GM21447 (cell line): ENCODE data around the gene ARID2.
A peak's percentile ranks its signal among the peaks of the same experiment; 100 is the strongest.

Experiments
- ATAC-seq: cut with Tn5 transposase; IDR thresholded peaks from one replicate; pipeline ENCODE4 v1.9.1; 2021; ENCODE audit not compliant: unreplicated experiment

The ARID2 gene

GRCh38 chr12:45718306-45718705 is 11.2 kb upstream of the ARID2 start:
- ATAC-seq: no peak

- no peak for ATAC-seq
Observed at GRCh38 chr12:45720069-45720468, 9.4 kb upstream of the ARID2 start.

GRCh38 chr12:45721369-45721768 is 8.1 kb upstream of the ARID2 start:
- no peak for ATAC-seq

- no peak for ATAC-seq
Observed at GRCh38 chr12:45721954-45722353, 7.6 kb upstream of the ARID2 start.

- no peak for ATAC-seq
Observed at GRCh38 chr12:45725631-45726602, 3.6 kb upstream of the ARID2 start.

- ATAC-seq: no peak
Observed at GRCh38 chr12:45726603-45727300, 2.8 kb upstream of the ARID2 start.

- peak; percentile 43 for ATAC-seq
Observed at GRCh38 chr12:45727301-45727979, 2.1 kb upstream of the ARID2 start.

GRCh38 chr12:45727980-45728629 is 1.4 kb upstream of the ARID2 start:
- no peak for ATAC-seq

GRCh38 chr12:45728630-45729232 is 775 bp upstream of the ARID2 start:
- peak; percentile 45 for ATAC-seq

- no peak for ATAC-seq
Observed at GRCh38 chr12:45730084-45730347, 510 bp downstream of the ARID2 start.

- no peak for ATAC-seq
Observed at GRCh38 chr12:45730348-45731189, 1.1 kb downstream of the ARID2 start.

GRCh38 chr12:45731190-45731775 is 1.8 kb downstream of the ARID2 start:
- ATAC-seq: no peak

GRCh38 chr12:45732250-45732649 is 2.7 kb downstream of the ARID2 start:
- no peak for ATAC-seq

- ATAC-seq: no peak
Observed at GRCh38 chr12:45732936-45733335, 3.4 kb downstream of the ARID2 start.

GRCh38 chr12:45737638-45738037 is 8.1 kb downstream of the ARID2 start:
- no peak for ATAC-seq

GRCh38 chr12:45742590-45742989 is 13.1 kb downstream of the ARID2 start:
- ATAC-seq: no peak

GRCh38 chr12:45743247-45743646 is 13.7 kb downstream of the ARID2 start:
- ATAC-seq: no peak

- no peak for ATAC-seq
Observed at GRCh38 chr12:45745861-45746277, 16.4 kb downstream of the ARID2 start.

- no peak for ATAC-seq
Observed at GRCh38 chr12:45756666-45757065, 27.2 kb downstream of the ARID2 start.

GRCh38 chr12:45757172-45757571 is 27.7 kb downstream of the ARID2 start:
- no peak for ATAC-seq
